GM19324 (cell line): ENCODE data around the gene LTBP4.
"Not testable (repeated sequence)": the region's sequence is repeated elsewhere in the genome, so short reads cannot be mapped to it uniquely, and the experiment has no call there.

Source experiments
- ATAC-seq: cut with Tn5 transposase; IDR thresholded peaks from one replicate; pipeline ENCODE4 v1.9.1; 2021; ENCODE audit warnings: mild to moderate bottlenecking, moderate library complexity; ENCODE audit not compliant: unreplicated experiment, low FRiP score

Gene LTBP4

DNA sequence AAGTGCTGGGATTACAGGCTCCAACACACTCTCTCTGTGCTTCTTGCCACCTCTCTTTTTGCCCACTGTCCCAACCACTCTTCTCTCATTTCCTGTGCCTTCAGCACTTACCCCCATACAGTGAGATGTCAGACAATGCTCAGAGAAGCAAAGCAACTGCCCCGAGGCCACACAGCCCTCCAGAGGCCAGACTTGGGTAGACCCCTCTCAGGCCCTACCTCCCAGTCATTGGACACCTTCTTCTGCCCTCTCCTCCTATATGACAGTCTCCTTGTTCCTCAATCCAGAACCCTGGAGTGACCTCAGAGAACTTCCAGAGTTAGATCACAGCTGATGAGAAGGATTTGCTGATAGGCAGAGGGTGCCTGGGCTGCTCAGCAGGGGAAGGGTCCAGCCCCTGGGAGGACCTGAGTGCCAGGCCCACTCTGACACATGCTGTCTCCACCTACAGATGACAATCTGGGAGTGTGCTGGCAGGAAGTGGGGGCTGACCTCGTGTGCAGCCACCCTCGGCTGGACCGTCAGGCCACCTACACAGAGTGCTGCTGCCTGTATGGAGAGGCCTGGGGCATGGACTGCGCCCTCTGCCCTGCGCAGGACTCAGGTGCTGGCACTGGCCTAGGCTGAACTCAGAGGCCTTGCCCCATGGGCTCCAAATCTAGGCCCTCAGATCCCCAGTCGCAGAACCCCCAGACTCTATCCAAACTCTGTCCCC lies 24.4 kb downstream of the LTBP4 start:
- no peak for ATAC-seq

DNA sequence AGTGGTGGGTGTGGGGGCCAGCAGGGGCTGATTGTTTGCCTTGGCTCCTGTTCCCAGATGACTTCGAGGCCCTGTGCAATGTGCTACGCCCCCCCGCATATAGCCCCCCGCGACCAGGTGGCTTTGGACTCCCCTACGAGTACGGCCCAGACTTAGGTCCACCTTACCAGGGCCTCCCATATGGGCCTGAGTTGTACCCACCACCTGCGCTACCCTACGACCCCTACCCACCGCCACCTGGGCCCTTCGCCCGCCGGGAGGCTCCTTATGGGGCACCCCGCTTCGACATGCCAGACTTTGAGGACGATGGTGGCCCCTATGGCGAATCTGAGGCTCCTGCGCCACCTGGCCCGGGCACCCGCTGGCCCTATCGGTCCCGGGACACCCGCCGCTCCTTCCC lies 25.7 kb downstream of the LTBP4 start:
- no peak for ATAC-seq

DNA sequence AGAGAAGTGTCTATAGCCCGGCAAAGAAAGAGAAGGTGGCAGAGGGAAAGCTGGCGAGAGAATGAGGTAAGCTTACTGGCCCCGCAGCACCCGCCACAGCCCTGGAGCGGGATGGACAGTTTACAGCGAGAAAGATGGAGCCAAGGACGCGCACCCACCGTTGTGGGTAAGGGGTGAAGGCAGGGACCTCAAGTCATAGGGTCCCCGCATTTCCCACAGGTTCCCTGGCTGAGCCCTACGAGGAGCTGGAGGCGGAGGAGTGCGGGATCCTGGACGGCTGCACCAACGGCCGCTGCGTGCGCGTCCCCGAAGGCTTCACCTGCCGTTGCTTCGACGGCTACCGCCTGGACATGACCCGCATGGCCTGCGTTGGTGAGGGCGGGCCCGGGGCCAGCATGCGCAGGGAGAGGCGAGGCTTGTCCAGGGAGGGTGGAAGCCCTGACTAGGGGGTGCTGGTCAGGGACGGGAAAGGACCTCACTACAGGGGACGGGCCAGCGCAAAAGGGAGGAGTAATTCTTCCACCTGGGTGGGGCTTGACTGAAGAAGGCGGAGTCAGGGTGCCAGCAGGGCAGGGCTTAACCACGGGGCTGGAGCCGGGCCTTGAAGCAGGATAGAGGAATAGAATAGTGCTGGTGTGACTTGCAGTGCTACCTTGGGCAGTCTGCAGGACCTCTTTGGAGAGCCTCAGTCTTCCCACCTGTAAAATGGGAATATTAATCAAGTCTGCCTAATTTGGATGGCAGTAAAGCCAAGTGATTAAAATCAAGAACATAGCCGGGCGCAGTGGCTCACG lies 26.5 kb downstream of the LTBP4 start:
- ATAC-seq = no peak

DNA sequence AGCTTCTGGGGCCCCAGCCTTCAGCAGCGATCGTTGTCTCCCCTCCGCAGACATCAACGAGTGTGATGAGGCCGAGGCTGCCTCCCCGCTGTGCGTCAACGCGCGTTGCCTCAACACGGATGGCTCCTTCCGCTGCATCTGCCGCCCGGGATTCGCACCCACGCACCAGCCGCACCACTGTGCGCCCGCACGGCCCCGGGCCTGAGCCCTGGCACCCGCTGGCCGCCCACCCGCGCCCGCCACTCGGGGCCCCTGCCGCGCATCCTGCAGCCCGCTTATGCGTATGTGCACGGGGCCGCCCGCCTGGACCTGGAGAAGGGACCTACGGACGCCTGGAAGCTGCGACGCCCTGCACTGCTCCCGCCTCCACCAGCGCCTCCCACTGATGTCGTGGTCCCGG lies 28.2 kb downstream of the LTBP4 start:
- ATAC-seq = no peak

DNA sequence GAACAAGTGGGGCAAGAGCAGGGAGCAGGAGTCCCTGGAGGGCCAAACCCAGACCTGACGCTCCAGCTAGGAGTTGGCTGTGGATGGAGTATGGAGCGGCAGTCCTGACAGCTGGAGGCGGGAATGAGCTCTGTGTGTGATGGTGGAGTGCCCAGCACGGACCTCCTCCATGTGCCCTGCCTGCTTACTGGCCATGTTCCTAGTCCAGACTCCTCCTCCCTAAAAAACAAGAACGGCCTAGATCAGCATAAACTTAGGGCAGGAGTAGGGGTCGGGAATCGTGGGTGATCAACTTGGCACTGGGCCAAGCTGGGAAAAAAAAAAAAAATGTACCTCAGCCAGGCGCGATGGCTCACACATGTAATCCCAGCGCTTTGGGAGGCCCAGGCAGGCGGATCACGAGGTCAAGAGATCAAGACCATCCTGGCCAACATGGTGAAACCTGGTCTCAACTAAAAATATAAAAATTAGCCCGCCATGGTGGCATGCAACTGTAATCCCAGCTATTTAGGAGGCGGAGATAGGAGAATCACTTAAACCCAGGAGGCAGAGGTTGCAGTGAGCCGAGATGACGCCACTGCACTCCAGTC lies 29.5 kb downstream of the LTBP4 start:
- ATAC-seq = no peak

DNA sequence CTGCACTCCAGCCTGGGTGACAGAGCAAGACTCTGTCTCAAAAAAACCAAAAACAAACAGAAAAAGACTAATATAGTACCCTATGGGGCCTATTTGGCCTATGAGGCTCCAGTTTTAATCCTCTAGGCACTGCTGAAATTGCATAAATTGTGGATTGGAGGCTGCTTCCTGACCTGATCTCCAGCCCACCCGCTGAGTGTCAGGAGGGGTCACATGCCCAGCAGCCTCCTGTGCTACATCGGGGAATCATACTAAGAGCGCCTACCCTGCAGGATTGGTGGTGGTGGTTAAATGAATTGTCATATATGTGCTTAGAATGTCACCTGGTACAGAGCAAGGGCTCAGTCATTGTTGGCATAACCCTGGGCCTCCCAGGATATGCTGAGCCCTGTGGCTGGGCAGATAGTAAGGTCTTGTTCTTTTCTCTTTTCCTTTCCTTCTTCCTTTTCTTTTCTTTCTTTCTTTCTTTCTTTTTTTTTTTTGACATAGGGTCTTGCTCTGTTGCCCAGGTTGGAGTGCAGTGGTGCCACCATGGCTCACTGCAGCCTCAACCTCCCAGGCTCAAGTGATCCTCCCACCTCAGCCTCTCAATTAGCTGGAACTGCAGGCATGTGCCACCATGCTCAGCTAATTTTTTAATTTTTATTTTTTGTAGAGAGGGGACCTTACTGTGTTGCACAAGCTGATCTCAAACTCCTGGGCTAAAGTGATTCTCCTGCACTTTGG lies 31.3 kb downstream of the LTBP4 start:
- no peak for ATAC-seq

DNA sequence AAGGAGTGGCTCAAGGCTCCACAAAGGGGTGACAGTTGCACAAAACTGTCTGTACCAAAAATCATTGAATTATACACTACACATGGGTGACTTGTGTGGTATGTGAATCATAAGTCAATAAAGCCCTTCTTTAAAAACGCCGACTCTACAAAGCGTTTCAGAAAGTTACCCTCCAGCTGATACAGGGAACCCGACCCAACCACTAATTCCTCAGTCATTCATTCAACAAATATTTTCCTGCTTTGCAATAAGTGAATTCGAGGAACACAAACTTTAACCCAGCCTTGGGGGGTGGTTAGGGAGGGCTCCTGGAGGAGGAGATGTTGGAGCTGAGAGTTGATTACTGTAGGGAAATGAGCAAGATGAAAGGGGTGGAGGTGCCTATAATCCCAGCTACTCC lies 32.0 kb downstream of the LTBP4 start:
- no peak for ATAC-seq

DNA sequence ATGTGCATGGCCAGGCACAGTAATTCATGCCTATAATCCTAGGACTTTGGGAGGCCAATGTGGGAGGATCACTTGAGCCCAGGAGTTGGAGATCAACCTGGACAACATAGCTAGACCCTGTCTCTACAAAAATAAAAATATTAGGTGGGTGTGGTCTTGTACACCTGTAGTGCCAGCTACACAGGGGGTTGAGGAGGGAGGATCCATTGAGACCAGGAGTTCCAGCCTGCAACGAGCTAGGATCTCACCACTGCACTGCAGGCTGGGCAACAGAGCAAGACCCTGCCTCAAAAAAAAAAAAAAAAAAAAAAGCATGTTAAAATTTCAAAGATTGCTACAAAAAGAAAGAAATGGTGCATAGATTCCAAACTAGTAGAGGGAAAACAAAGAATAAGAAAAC lies 37.2 kb downstream of the LTBP4 start:
- ATAC-seq = no peak

DNA sequence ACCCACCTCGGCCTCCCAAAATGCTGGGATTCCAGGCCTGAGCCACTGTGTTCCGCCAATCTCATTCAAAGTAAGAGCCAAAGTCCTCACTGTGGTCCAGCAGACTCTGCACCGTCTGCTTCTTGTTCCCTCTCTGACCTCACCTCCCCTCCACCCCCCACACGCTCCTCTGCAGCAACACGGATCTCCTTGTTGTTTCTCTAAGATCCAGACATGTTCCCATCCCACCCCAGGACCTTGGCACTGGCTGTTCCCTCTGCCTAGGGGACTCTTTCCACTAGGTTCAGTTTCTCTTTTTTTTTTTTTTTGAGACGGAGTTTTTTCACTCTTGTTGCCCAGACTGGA lies 38.4 kb downstream of the LTBP4 start:
- no peak for ATAC-seq

DNA sequence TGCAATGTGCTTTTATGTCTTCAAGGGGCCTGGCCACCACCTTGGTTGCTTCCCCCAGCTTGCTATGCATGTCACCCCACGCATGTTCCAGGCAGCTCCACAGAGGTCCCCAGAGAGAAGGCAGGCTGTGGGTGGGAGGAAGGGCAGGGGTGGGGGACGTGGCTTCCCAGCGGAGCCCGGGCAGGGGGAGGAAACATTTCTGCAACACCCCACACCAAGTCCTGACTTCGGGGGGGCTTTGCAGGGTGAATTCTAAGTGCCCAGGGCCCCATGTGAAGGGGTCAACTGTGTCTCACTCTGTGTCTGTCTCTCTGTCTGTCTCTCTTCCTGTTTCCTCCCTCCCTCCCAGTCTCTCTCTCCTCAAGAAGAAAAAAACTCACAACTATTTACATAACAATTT lies 39.6 kb downstream of the LTBP4 start:
- no peak for ATAC-seq

DNA sequence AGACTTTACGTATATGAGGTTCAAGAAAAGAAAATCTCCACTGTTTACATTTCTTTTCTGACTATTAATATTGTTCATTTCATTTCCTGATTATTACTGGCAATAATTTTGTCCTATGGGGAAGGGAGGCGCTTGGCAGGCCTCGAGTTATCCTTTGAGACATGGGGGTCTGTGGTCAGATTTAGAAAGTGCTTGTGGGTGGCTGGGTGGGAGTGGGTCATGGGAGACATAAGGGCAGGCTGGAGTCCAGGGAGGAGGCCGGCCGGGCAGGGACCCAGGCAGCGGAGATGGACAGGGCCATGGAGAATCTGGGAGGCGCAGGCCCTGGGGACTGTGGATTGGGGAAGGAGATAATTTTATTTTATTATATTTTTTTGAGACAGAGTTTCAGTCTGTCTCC lies 40.1 kb downstream of the LTBP4 start:
- no peak for ATAC-seq

DNA sequence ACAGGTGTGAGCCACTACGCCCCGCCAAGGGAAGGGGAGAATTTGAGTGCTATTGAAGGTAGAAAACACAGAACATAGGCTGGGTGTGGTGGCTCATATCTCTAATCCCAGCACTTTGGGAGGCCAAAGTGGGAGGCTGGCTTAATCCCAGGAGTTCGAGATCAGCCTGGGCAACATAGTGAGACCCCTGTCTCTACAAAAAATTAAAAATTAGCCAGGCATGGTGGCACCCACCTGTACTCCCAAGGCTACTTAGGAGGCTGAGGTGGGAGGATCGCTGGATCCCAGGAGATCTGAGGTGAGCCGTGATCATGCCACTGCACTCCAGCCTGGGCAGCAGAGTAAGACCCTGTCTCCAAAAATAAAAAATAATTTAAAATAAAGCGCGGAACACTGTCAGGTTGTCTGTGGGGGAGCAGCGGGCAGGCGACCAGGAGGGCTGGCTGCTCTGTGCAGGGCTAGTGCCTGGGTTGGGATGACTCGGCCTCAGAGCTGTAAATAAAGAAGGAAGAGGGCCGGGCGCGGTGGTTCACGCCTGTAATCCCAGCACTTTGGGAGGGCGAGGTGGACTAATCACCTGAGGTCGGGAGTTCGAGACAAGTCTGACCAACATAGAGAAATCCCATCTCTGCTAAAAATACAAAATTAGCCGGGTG lies 41.0 kb downstream of the LTBP4 start:
- ATAC-seq = no peak

DNA sequence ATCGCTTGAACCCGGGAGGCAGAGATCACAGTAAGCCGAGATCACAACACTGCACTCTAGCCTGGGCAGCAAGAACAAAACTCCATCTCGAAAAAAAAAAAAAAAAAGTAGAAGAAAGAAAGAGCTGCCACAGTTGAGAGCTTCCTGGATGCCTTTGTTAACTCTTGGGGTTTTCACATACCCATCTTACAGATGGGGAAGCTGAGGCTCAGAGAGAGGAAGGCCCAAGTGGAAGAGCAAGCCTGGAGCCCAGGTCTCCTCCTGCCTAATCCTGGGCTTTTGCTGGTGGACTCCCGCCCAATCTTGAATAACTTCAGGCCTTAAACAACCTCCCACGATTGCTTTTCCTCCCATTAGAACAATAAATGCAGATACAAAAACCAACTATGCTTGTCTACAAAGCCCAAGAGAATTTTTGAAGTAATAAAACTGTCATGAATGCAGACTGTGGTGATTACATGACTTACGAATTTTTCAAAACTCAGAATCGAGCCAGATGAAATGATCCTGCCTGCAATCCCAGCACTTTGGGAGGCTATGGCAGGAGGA lies 41.7 kb downstream of the LTBP4 start:
- no peak for ATAC-seq

DNA sequence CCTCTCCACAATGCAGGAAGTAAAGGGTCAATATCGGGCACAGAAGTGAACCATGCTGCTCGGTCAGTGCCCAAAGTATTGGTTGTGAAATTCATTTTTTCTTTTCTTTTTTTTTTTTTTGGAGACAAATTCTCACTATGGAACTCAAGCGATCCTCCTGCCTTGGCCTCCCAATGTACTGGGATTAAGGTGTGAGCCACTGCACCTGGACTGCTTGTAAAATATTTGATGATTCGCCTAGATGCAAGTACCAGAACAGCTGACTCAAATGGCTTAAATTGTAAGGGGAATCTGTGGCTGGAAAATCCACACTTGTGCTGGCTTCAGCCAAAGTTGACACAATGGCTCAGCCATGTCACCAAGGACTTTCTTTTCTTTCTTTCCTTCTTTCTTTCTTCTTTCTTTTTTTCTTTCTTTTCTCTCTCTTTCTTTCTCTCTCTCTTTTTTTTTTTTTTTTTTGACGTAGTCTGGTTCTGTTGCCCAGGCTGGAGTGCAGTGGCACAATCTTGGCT lies 45.6 kb downstream of the LTBP4 start:
- ATAC-seq = no peak

DNA sequence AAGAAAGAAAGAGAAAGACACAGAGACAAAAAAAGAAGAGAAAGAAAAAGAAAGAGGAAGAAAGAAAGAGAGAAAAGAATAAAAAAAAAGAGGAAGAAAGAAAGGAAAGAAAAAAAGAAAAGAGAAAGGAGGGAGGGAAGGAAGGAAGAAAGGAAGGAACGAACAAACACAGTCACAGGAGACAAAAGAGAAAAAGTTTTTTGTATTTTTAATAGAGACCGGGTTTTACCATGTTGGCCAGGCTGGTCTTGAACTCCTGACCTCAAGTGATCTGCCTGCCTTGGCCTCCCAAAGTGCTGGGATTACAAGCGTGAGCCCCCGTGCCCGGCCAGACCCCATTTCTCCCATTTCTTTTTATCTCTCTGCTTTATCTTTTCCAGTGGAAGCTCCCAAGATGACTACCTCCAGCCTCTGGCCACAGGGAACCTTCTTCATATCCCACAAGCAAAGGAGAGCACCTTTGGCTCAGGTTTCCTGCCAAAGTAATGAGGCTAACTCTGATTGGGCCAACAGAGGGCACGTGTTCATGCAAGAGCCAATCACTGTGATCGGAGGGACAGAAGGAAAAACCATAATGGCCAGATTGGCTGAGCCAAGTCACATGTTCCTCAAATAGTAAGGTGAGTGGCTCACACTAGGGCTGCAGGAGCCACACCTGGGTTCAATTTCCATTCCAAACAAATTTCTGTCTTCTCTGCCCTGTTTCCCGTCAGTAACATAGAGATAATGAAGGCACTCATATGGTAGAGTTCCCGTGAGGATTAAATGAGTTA lies 48.9 kb downstream of the LTBP4 start:
- ATAC-seq = not testable (repeated sequence)

DNA sequence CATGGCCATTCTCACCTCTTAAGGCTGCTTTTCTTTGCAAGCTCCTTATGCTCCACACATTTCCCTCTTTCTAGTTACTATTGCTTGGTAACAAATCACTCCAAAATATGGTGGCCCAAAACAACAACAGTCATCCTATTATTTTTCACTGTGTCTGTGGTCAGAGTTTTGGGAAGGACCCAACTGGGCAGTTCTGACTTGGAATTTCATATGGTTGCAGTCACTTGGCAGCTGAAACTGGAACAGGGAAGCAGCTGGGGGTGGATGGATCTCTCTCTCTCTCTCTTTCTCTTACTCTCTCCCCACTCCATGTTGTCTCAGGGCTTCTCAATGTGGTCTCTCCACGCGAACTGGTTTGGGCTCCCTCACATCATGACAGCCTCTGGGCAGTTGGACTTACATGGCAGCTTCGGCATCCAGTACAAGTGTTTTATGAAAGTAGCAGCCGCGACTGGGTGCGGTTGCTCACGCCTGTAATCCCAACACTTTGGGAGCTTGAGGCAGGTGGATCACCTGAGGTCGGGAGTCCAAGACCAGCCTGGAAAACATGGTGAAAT lies 49.7 kb downstream of the LTBP4 start:
- no peak for ATAC-seq

DNA sequence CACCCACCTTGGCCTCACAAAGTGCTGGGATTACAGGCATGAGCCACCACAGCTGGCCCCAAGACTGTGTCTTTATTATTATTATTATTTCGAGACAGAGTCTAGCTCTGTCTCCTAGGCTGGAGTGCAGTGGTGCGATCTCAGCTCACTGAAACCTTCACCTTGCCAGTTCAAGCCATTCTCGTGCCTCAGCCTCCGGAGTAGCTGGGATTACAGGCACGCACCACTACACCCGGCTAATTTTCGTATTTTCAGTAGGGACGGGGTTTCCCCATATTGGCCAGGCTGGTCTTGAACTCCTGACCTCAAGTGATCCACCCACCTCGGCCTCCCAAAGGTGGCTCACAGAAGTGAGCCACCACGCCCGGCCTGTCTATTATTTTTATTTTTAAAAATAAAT lies 51.1 kb downstream of the LTBP4 start:
- not testable (repeated sequence) for ATAC-seq

DNA sequence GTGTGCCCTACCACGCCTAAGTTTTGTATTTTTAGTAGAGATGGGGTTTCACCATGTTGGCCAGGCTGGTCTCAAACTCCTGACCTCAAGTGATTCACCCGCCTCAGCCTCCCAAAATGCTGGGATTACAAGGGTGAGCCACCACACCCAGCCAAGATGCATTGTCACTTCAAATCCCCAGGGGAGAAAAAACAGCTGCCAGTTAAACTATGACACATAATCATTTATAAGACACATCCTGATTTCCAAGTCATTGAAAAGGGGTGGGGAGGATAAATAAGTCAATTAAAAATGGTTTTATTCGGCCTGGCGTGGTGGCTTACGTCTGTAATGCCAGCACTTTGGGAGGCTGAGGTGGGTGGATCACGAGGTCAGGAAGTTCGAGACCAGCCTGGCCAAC lies 54.5 kb downstream of the LTBP4 start:
- not testable (repeated sequence) for ATAC-seq

DNA sequence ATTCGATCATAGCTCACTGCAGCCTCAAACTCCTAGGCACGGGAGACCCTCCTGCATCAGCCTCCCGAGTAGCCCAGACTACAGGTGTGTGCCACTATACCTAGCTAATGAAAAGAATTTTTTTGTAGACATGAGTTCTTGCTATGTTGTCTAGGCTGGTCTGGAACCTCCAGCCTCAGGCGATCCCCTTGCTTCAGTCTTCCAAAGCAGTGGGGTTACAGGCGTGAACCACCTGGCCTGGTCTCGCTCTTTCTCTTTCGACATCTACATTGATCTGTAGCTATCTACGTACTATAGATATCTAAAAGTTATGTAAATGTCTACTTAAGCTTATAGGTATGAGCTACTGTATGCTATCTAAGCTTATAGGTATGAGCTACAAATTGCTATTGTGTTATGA lies 56.9 kb downstream of the LTBP4 start:
- no peak for ATAC-seq
